HepG2 (cell line): ENCODE data around the gene CISD2. TPM values are rescaled to one million over a fixed set of nuclear protein-coding genes. Genes with fewer than 3 reads are reported as not detected.
"Not testable (repeated sequence)": the region's sequence is repeated elsewhere in the genome, so short reads cannot be mapped to it uniquely, and the experiment has no call there.

Experiments
- ATAC-seq: fragments of 200-7000 bp; cut with Tn5 transposase; 3 replicates; pipeline ENCODE4 v1.9.1; 2020; ENCODE audit warnings: mild to moderate bottlenecking, moderate library complexity
- BruUV-seq: library from RNA; stranded (reverse); fragments of 400-500 nt; replicated peaks from 2 replicates; lab custom pipeline; 2021; lab: Mats Ljungman, UMichigan
- CTCF ChIA-PET: fragments of 300-600 bp; formaldehyde crosslinking; extraction: SDS; loops from one replicate; lab custom pipeline; 2021; ENCODE audit warnings: low total read pairs, inconsistent platforms, low intra/inter-chr PET ratio; lab: Yijun Ruan, JAX
- POLR2A ChIA-PET: fragments of 350-600 bp; sonication (Branson Sonifier 250); formaldehyde crosslinking; loops from one replicate; lab custom pipeline; 2020; ENCODE audit warnings: antibody characterized with exemption, inconsistent platforms; lab: Yijun Ruan, JAX
- DNase-seq: peaks from one replicate; pipeline ENCODE4 v3.0.0-alpha.2; 2015; ENCODE audit warnings: low spot score
- FAIRE-seq: peaks from 3 replicates; lab custom pipeline; 2011; peaks lifted over from hg19 to GRCh38; lab: Jason Lieb, UNC
- H2AFZ ChIP-seq: one replicate; pipeline ENCODE4 v1.6.1; 2011; ENCODE audit warnings: low read length, inconsistent platforms
- H3K27ac ChIP-seq: fragments of 300-600 bp; 3 replicates; pipeline ENCODE4 v1.8.0; 2011; ENCODE audit warnings: mixed run types, mild to moderate bottlenecking, mixed read lengths, low read length, inconsistent platforms; ENCODE audit not compliant: insufficient read depth; ENCODE audit errors: extremely low read length
- H3K27me3 ChIP-seq, 2 experiments: fragments of 200-600 bp in 1 of 2; 2 replicates in 1 of 2; 3 replicates in 1 of 2; pipeline versions ENCODE4 v1.6.0 to v1.8.0; 2011; ENCODE audit warnings: low read length in 2 of 2, mild to moderate bottlenecking in 2 of 2, moderate library complexity in 2 of 2, inconsistent platforms in 1 of 2; ENCODE audit not compliant: insufficient read depth in 2 of 2, control insufficient read depth in 1 of 2
- H3K36me3 ChIP-seq, 2 experiments: fragments of 200-600 bp in 1 of 2; replicated peaks in 1 of 2; 2 replicates in 1 of 2; 3 replicates in 1 of 2; pipeline versions ENCODE4 v1.5.1 to v1.8.0; 2011; ENCODE audit warnings: low read length in 2 of 2, inconsistent platforms in 1 of 2; ENCODE audit not compliant: insufficient read depth in 2 of 2, control insufficient read depth in 1 of 2
- H3K4me1 ChIP-seq: 2 replicates; pipeline ENCODE4 v1.5.1; 2012; ENCODE audit warnings: low read length, inconsistent platforms; ENCODE audit not compliant: insufficient read depth
- H3K4me2 ChIP-seq: 2 replicates; pipeline ENCODE4 v1.6.0; 2011; ENCODE audit warnings: low read depth, low read length, inconsistent platforms
- H3K4me3 ChIP-seq, 3 experiments: fragments of 200-600 bp in 1 of 3; sonication (generic), shearing (Covaris generic) in 1 of 3; replicated peaks in 1 of 3; 2 replicates each; pipeline ENCODE4 v1.5.1; 2011 to 2016; ENCODE audit warnings: low read length in 3 of 3, inconsistent platforms in 2 of 3, low read depth in 2 of 3, mild to moderate bottlenecking in 2 of 3, control low read depth in 1 of 3, mixed read lengths in 1 of 3; ENCODE audit not compliant: insufficient read depth in 1 of 3
- H3K79me2 ChIP-seq: one replicate; pipeline ENCODE4 v1.6.1; 2011; ENCODE audit warnings: low read length, inconsistent platforms; ENCODE audit not compliant: insufficient read depth
- H3K9ac ChIP-seq: 2 replicates; pipeline ENCODE4 v1.6.0; 2011; ENCODE audit warnings: mild to moderate bottlenecking, low read depth, low read length, inconsistent platforms; ENCODE audit not compliant: insufficient read depth
- H3K9me3 ChIP-seq: 2 replicates; pipeline ENCODE4 v1.5.1; 2012; ENCODE audit warnings: mild to moderate bottlenecking, low read length
- H4K20me1 ChIP-seq: 2 replicates; pipeline ENCODE4 v1.6.0; 2011; ENCODE audit warnings: inconsistent platforms, mild to moderate bottlenecking, low read length, moderate library complexity; ENCODE audit not compliant: insufficient read depth
- ZBTB20 ChIP-seq: sonication (generic); formaldehyde crosslinking; IDR thresholded peaks from 2 replicates; pipeline ENCODE4 v1.8.1; 2023; ENCODE audit warnings: missing genetic modification reagents, low read depth, mild to moderate bottlenecking, borderline replicate concordance
- ZKSCAN1 ChIP-seq: fragments of 150-350 bp; IDR thresholded peaks from 2 replicates; pipeline ENCODE4 v1.6.1; 2014; ENCODE audit warnings: low read length
- ZNF451 ChIP-seq: sonication (generic); formaldehyde crosslinking; IDR thresholded peaks from 2 replicates; pipeline ENCODE4 v1.5.0; 2020; ENCODE audit warnings: mild to moderate bottlenecking, missing genetic modification reagents
- WGBS: methylation state at CpG from one replicate; pipeline ENCODE4 v1.1.6; 2017; ENCODE audit warnings: low lambda C conversion rate; 5-methylcytosine and 5-hydroxymethylcytosine counted together
- in situ Hi-C: cut with HindIII; loops from 2 replicates; pipeline ENCODE4 v1.10.0; 2017; ENCODE audit warnings: low pct_unique_long_range_greater_than_20kb; ENCODE audit not compliant: extremely low pct_ligation_motif_present
- intact Hi-C: fragments of 100-400 bp; cut with micrococcal nuclease; formaldehyde crosslinking; loops from one replicate; pipeline ENCODE4 v1.10.0; 2022; ENCODE audit not compliant: unreplicated experiment
- polyA plus RNA-seq, 8 experiments: library from polyadenylated mRNA; depleted of rRNA in 3 of 8; stranded (reverse) in 7 of 8; unstranded in 1 of 8; fragments of >200 nt; fragmentation: Illumina TruSeq in 4 of 8; extraction: Trizol in 4 of 8; gene quantifications; 2 replicates each; pipeline versions ENCODE4 v1.2.1 to v1.2.3, GENCODE V29; 2011 to 2016; ENCODE audit warnings: low read depth in 4 of 8, missing spikeins in 1 of 8, mixed read lengths in 1 of 8; ENCODE audit not compliant: insufficient read depth in 1 of 8
- total RNA-seq, 5 experiments: library from RNA; depleted of rRNA; stranded (reverse); fragments of >200 nt; fragmentation: Illumina TruSeq; extraction: Trizol; gene quantifications; 2 replicates each; pipeline ENCODE4 v1.2.3, GENCODE V29; 2016; ENCODE audit warnings: low read depth in 1 of 5
- TF ChIP-seq, protein P1 (sequence below): sonication (generic); IDR thresholded peaks from 2 replicates; pipeline ENCODE4 v1.6.1; 2016; ENCODE audit warnings: low read depth, borderline replicate concordance
- TF ChIP-seq, protein P2 (sequence below): sonication (generic); formaldehyde crosslinking; IDR thresholded peaks from 2 replicates; pipeline ENCODE4 v1.5.0; 2020; ENCODE audit warnings: mild to moderate bottlenecking, missing genetic modification reagents
- TF ChIP-seq, protein P3 (sequence below): sonication (generic); formaldehyde crosslinking; IDR thresholded peaks from 2 replicates; pipeline ENCODE4 v1.8.0; 2022; ENCODE audit warnings: low read depth, missing genetic modification reagents

The CISD2 gene
- total and polyA plus RNA-seq, 2 of the 13 experiments (the other 11 are each of a cell fraction or from before 2014, with no cell fraction given): 24.5 to 37.7 TPM

DNA sequence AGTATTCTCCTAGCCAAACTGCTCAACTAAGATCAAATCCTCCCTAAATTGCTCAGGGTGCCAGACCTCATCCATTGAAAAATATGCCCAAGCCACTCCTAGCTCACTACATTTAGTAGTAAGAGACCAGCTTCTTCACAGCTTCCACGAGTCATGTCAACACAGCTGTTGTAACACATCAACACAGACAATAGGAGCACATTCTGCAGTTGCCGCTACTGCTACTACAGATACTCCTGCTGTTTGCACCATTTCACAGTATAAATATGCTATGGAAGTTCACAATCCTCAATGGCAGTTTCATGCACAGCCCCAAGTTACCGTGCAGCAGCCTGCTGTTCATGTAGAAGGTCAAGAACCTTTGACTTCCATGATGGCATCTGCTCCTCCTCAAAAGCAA lies 28.8 kb downstream of the CISD2 start:
- Histone ChIP-seq H2AFZ (peak overlapping the region; percentile 27), H3K4me2 (peak overlapping the region; percentile 47; the same call in 1 of the 2 replicates), H3K4me1 (peaks cover 12% of the 10 kb centered on the region)
- H3K36me3 ChIP-seq, DNase-seq, H3K27ac ChIP-seq, H3K9ac ChIP-seq, H3K27me3 ChIP-seq, FAIRE-seq, in situ Hi-C loops, ATAC-seq, H4K20me1 ChIP-seq, H3K9me3 ChIP-seq, intact Hi-C loops, BruUV-seq, CTCF ChIA-PET, H3K79me2 ChIP-seq, H3K4me3 ChIP-seq, POLR2A ChIA-PET: not testable (repeated sequence)
- TF ChIP-seq, protein P1, sequence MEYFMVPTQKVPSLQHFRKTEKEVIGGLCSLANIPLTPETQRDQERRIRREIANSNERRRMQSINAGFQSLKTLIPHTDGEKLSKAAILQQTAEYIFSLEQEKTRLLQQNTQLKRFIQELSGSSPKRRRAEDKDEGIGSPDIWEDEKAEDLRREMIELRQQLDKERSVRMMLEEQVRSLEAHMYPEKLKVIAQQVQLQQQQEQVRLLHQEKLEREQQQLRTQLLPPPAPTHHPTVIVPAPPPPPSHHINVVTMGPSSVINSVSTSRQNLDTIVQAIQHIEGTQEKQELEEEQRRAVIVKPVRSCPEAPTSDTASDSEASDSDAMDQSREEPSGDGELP: 0 out of 2 replicates have a peak, but pooled peaks have one; percentile 14
- WGBS: 6% methylated on average over 3 of the region's 3 CpGs

DNA sequence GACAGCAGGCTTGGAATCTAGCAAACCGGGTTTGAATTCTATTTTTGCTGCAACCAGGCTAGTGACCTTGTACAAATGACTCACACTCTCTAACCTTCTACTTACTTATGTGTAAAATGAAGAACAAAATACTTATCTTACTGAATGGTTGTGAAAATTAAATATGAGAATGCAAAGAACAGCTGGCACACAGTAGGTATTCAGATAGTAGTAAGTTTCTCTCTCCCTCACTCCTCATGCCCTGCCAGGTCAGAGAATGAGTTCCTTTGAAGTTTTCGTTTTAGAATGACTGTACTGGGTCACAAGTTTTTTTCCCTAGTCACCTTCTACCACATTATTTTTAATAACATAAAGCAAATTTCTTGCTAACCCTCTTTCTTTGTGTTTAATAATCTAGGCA lies 33.0 kb downstream of the CISD2 start:
- ATAC-seq (no peak), FAIRE-seq (no peak)
- H3K27ac ChIP-seq: no peak overlapping the region

More for the DNA sequence above, 33.0 kb downstream of the CISD2 start:
- intact Hi-C loops: no loop called here
- Histone ChIP-seq H3K27me3 (no peaks in the 10 kb centered on the region), H4K20me1 (no peaks in the 10 kb centered on the region), H2AFZ (no peak overlapping the region), H3K4me2 (no peak overlapping the region), H3K9me3 (no peaks in the 10 kb centered on the region), H3K36me3 (no peaks in the 10 kb centered on the region), H3K4me1 (peaks cover 7% of the 10 kb centered on the region), H3K4me3 (no peak overlapping the region), H3K79me2 (no peaks in the 10 kb centered on the region), H3K9ac (no peak overlapping the region)
- TF ChIP-seq, protein P2, sequence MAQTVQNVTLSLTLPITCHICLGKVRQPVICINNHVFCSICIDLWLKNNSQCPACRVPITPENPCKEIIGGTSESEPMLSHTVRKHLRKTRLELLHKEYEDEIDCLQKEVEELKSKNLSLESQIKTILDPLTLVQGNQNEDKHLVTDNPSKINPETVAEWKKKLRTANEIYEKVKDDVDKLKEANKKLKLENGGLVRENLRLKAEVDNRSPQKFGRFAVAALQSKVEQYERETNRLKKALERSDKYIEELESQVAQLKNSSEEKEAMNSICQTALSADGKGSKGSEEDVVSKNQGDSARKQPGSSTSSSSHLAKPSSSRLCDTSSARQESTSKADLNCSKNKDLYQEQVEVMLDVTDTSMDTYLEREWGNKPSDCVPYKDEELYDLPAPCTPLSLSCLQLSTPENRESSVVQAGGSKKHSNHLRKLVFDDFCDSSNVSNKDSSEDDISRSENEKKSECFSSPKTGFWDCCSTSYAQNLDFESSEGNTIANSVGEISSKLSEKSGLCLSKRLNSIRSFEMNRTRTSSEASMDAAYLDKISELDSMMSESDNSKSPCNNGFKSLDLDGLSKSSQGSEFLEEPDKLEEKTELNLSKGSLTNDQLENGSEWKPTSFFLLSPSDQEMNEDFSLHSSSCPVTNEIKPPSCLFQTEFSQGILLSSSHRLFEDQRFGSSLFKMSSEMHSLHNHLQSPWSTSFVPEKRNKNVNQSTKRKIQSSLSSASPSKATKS (CRISPR knock-in tag): no peak
- TF ChIP-seq ZNF451: no peak
- TF ChIP-seq ZKSCAN1: peak; percentile 70
- TF ChIP-seq ZBTB20 (CRISPR knock-in tag): no peak
- TF ChIP-seq, protein P3, sequence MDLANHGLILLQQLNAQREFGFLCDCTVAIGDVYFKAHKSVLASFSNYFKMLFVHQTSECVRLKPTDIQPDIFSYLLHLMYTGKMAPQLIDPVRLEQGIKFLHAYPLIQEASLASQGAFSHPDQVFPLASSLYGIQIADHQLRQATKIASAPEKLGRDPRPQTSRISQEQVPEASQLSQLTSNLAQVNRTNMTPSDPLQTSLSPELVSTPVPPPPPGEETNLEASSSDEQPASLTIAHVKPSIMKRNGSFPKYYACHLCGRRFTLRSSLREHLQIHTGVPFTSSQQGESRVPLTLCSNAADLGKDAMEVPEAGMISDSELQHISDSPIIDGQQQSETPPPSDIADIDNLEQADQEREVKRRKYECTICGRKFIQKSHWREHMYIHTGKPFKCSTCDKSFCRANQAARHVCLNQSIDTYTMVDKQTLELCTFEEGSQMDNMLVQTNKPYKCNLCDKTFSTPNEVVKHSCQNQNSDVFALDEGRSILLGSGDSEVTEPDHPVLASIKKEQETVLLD (CRISPR knock-in tag): no peak
- BruUV-seq: no TSS peak
- WGBS: 5% methylated on average over 2 of the region's 2 CpGs
- CTCF ChIA-PET: no interaction called here
- POLR2A ChIA-PET: no interaction called here
- DNase-seq: no peak
- in situ Hi-C loops: no loop called here
